SK-MEL-5 (cell line): Measurements from ENCODE around the gene ARPC1A. TPM values are rescaled to one million over a fixed set of nuclear protein-coding genes. Genes with fewer than 3 reads are reported as not detected.

Experiments
- total RNA-seq: library from RNA; depleted of rRNA; stranded (reverse); fragments of >200 nt; shearing (Covaris generic); gene quantifications from 2 replicates; pipeline ENCODE4 v1.2.3, GENCODE V29; 2014; rRNA removed

ARPC1A gene
- total RNA-seq, 1 experiment from 2014 or later: 342 TPM

Other genes starting within 250 kb of the ARPC1A start
- 40.8 and 42.1 TPM in 2 replicates for gene SMURF1, start 181.8 kb upstream of the ARPC1A start, total RNA-seq
- gene KPNA7, start 117.8 kb upstream of the ARPC1A start, total RNA-seq: not detected in 2 replicates
- not detected in 2 replicates for gene MYH16, start 53.1 kb upstream of the ARPC1A start, total RNA-seq
- 1,635 and 1,714 TPM in 2 replicates for gene ARPC1B, start 48.8 kb downstream of the ARPC1A start, total RNA-seq
- 54.2 and 55.6 TPM in 2 replicates for gene PDAP1, start 82.7 kb downstream of the ARPC1A start, total RNA-seq
- gene BUD31, start 83.1 kb downstream of the ARPC1A start, total RNA-seq: 228 and 236 TPM in 2 replicates
- gene PTCD1, start 112.9 kb downstream of the ARPC1A start, total RNA-seq: 17.4 and 18.4 TPM in 2 replicates
- 48.8 and 53.7 TPM in 2 replicates for gene CPSF4, start 113.0 kb downstream of the ARPC1A start, total RNA-seq
- 998 and 1,034 TPM in 2 replicates for gene ATP5MF, start 140.3 kb downstream of the ARPC1A start, total RNA-seq
- 14.2 and 15.9 TPM in 2 replicates for gene ZNF789, start 147.0 kb downstream of the ARPC1A start, total RNA-seq
- 36.5 and 40.5 TPM in 2 replicates for gene ZNF394, start 174.4 kb downstream of the ARPC1A start, total RNA-seq
- 24.6 and 26.2 TPM in 2 replicates for gene ZKSCAN5, start 178.8 kb downstream of the ARPC1A start, total RNA-seq
- 16.5 and 19.5 TPM in 2 replicates for gene FAM200A, start 226.2 kb downstream of the ARPC1A start, total RNA-seq
- gene ZNF655, start 232.7 kb downstream of the ARPC1A start, total RNA-seq: 105 and 110 TPM in 2 replicates